ENCODE results near the gene UBE2J2.

DNA sequence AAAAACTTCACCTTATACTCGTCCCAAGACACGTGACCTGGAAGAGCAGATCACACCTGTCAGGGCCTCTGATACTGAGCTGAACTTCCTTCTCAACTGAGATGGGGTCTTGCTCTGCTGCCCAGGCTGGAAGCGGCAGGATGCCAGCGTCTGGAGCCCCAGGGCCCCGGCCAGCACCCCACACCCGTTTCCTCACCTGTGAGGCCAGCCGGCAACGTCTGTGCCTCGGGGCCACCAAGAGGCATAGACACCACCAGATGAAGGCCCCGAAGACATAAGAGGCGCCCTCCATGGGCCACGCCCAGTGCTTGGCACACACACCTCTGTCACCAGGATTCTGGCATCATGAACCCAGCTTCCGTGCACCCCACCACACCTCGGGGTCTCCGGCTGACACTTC is 50.3 kb downstream of the UBE2J2 start:
- TF ChIP-seq, protein P1, sequence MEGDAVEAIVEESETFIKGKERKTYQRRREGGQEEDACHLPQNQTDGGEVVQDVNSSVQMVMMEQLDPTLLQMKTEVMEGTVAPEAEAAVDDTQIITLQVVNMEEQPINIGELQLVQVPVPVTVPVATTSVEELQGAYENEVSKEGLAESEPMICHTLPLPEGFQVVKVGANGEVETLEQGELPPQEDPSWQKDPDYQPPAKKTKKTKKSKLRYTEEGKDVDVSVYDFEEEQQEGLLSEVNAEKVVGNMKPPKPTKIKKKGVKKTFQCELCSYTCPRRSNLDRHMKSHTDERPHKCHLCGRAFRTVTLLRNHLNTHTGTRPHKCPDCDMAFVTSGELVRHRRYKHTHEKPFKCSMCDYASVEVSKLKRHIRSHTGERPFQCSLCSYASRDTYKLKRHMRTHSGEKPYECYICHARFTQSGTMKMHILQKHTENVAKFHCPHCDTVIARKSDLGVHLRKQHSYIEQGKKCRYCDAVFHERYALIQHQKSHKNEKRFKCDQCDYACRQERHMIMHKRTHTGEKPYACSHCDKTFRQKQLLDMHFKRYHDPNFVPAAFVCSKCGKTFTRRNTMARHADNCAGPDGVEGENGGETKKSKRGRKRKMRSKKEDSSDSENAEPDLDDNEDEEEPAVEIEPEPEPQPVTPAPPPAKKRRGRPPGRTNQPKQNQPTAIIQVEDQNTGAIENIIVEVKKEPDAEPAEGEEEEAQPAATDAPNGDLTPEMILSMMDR (IDR thresholded peaks at IDR 0.05): no peak
- TF ChIP-seq POLR2A (IDR thresholded peaks at IDR 0.05) (no peak), POLR2AphosphoS5 (IDR thresholded peaks at IDR 0.05; ENCODE audit: insufficient read depth in 1 of 2, low read depth in 1 of 2) (no peak)
